OCI-LY7 (cell line): ENCODE data around the gene BTD.

Experiments
- CTCF ChIP-seq: fragments of 200-600 bp; sonication (generic); conservative IDR thresholded peaks from 2 replicates; pipeline ENCODE4 v1.5.1; 2014; ENCODE audit warnings: mild to moderate bottlenecking, antibody characterized with exemption, low read length, moderate library complexity, mixed read lengths
- EZH2phosphoT487 ChIP-seq: fragments of 200-600 bp; sonication (generic); IDR thresholded peaks from 2 replicates; pipeline ENCODE4 v1.6.1; 2018; ENCODE audit warnings: low read depth, borderline replicate concordance, mild to moderate bottlenecking, mixed run types, antibody characterized with exemption, low read length, moderate library complexity, mixed read lengths

- TF ChIP-seq CTCF (no peak), EZH2phosphoT487 (no peak)
Measured at GRCh38 chr3:15591928-15592327, 9.6 kb upstream of the BTD start.
